IMR-90 (cell line): ENCODE data around the gene SRPRB. TPM values are rescaled to one million over a fixed set of nuclear protein-coding genes. Genes with fewer than 3 reads are reported as not detected.

ENCODE experiments used
- ATAC-seq: fragments of 200-7000 bp; cut with Tn5 transposase; 2 replicates; pipeline ENCODE4 v1.9.1; 2020; ENCODE audit warnings: low read depth, mild to moderate bottlenecking, moderate library complexity
- BruUV-seq: library from RNA; stranded (reverse); fragments of 400-500 nt; replicated peaks from 2 replicates; lab custom pipeline; 2021; lab: Mats Ljungman, UMichigan
- CTCF ChIA-PET: fragments of 300-600 bp; formaldehyde crosslinking; extraction: SDS; loops from one replicate; lab custom pipeline; 2021; ENCODE audit warnings: antibody characterized with exemption; lab: Yijun Ruan, JAX
- POLR2A ChIA-PET: fragments of 300-600 bp; sonication (Branson Sonifier 250); formaldehyde crosslinking; loops from one replicate; lab custom pipeline; 2022; ENCODE audit warnings: antibody characterized with exemption; ENCODE audit not compliant: unreplicated experiment; lab: Charles Lee
- DNase-seq: peaks from one replicate; pipeline ENCODE4 v3.0.0; 2013
- H2AFZ ChIP-seq: replicated peaks from 2 replicates; pipeline ENCODE3; 2013; ENCODE audit warnings: low read length, mild to moderate bottlenecking; ENCODE audit not compliant: poor library complexity
- H2AK5ac ChIP-seq: 2 replicates; pipeline ENCODE4 v1.6.1; 2013; ENCODE audit warnings: low read depth, low read length, inconsistent platforms
- H2AK9ac ChIP-seq: replicated peaks from 2 replicates; pipeline ENCODE3; 2013; ENCODE audit warnings: mild to moderate bottlenecking, low read depth, low read length, moderate library complexity; ENCODE audit not compliant: poor library complexity
- H2BK120ac ChIP-seq: 2 replicates; pipeline ENCODE4 v1.6.1; 2013; ENCODE audit warnings: low read depth, low read length, inconsistent platforms
- H2BK15ac ChIP-seq: 3 replicates; pipeline ENCODE4 v1.6.1; 2013; ENCODE audit warnings: low read depth, low read length, inconsistent platforms
- H2BK20ac ChIP-seq: 2 replicates; pipeline ENCODE4 v1.6.1; 2013; ENCODE audit warnings: low read depth, mild to moderate bottlenecking, inconsistent platforms, low read length, moderate library complexity
- H2BK5ac ChIP-seq: 2 replicates; pipeline ENCODE4 v1.6.1; 2013; ENCODE audit warnings: mild to moderate bottlenecking, low read depth, low read length, inconsistent platforms; ENCODE audit not compliant: poor library complexity, severe bottlenecking
- H3K14ac ChIP-seq: replicated peaks from 2 replicates; pipeline ENCODE4 v1.6.1; 2013; ENCODE audit warnings: low read depth, low read length, inconsistent platforms
- H3K18ac ChIP-seq: 2 replicates; pipeline ENCODE4 v1.6.1; 2013; ENCODE audit warnings: low read depth, low read length, control low read depth
- H3K23ac ChIP-seq: 2 replicates; pipeline ENCODE4 v1.6.1; 2013; ENCODE audit warnings: low read depth, low read length, inconsistent platforms
- H3K27ac ChIP-seq: 2 replicates; pipeline ENCODE4 v1.5.1; 2013; ENCODE audit warnings: mild to moderate bottlenecking, control low read depth, low read length; ENCODE audit not compliant: insufficient read depth
- H3K27me3 ChIP-seq: 2 replicates; pipeline ENCODE4 v1.6.1; 2013; ENCODE audit warnings: low read length; ENCODE audit not compliant: control insufficient read depth, insufficient read depth
- H3K36me3 ChIP-seq: 2 replicates; pipeline ENCODE4 v1.6.1; 2013; ENCODE audit warnings: low read length, mixed read lengths; ENCODE audit not compliant: control insufficient read depth, insufficient read depth
- H3K4ac ChIP-seq: 2 replicates; pipeline ENCODE4 v1.6.1; 2013; ENCODE audit warnings: low read depth, low read length, inconsistent platforms
- H3K4me1 ChIP-seq: 2 replicates; pipeline ENCODE4 v1.6.1; 2013; ENCODE audit warnings: low read length, mixed read lengths; ENCODE audit not compliant: control insufficient read depth, insufficient read depth
- H3K4me2 ChIP-seq: 2 replicates; pipeline ENCODE4 v1.6.1; 2013; ENCODE audit warnings: low read depth, mild to moderate bottlenecking, control low read depth, low read length, moderate library complexity
- H3K4me3 ChIP-seq: 2 replicates; pipeline ENCODE4 v1.5.1; 2013; ENCODE audit warnings: low read depth, mild to moderate bottlenecking, control low read depth, low read length, moderate library complexity; ENCODE audit not compliant: insufficient read depth
- H3K56ac ChIP-seq: 2 replicates; pipeline ENCODE4 v1.6.1; 2013; ENCODE audit warnings: low read length, inconsistent platforms; ENCODE audit not compliant: insufficient read depth; ENCODE audit errors: extremely low read depth
- H3K79me1 ChIP-seq, 2 experiments: 2 replicates each; pipeline ENCODE4 v1.6.1; 2013; ENCODE audit warnings: low read length in 2 of 2, inconsistent platforms in 1 of 2, low read depth in 1 of 2
- H3K9ac ChIP-seq: 2 replicates; pipeline ENCODE4 v1.6.1; 2013; ENCODE audit warnings: low read depth, low read length, control low read depth
- H3K9me1 ChIP-seq: 2 replicates; pipeline ENCODE4 v1.6.1; 2013; ENCODE audit warnings: low read length, inconsistent platforms; ENCODE audit not compliant: insufficient read depth
- H3K9me3 ChIP-seq: 2 replicates; pipeline ENCODE4 v1.6.1; 2013; ENCODE audit warnings: low read length; ENCODE audit not compliant: control insufficient read depth, insufficient read depth
- H4K20me1 ChIP-seq: 2 replicates; pipeline ENCODE4 v1.6.1; 2013; ENCODE audit warnings: low read length, inconsistent platforms; ENCODE audit not compliant: insufficient read depth
- H4K5ac ChIP-seq: 2 replicates; pipeline ENCODE4 v1.6.1; 2013; ENCODE audit warnings: mild to moderate bottlenecking, low read depth, low read length, control low read depth
- H4K8ac ChIP-seq, 2 experiments: 2 replicates each; pipeline ENCODE4 v1.6.1; 2013; ENCODE audit warnings: low read depth in 2 of 2, low read length in 2 of 2, control low read depth in 1 of 2, inconsistent platforms in 1 of 2
- H4K91ac ChIP-seq: 2 replicates; pipeline ENCODE4 v1.6.1; 2013; ENCODE audit warnings: low read depth, low read length, inconsistent platforms; ENCODE audit not compliant: insufficient read depth
- BHLHE40 ChIP-seq: fragments of 150-350 bp; IDR thresholded peaks from 2 replicates; pipeline ENCODE4 v1.6.1; 2016; ENCODE audit warnings: mild to moderate bottlenecking, low read depth, low read length
- CEBPB ChIP-seq: IDR thresholded peaks from 2 replicates; pipeline ENCODE4 v1.6.1; 2012; ENCODE audit warnings: low read depth, low read length, improper control_type of control experiment
- CHD1 ChIP-seq: IDR thresholded peaks from 2 replicates; pipeline ENCODE4 v1.6.1; 2012; ENCODE audit warnings: low read depth, low read length, improper control_type of control experiment
- FOS ChIP-seq: fragments of 150-350 bp; IDR thresholded peaks from 2 replicates; pipeline ENCODE4 v1.6.1; 2016; ENCODE audit warnings: low read depth, low read length
- MAZ ChIP-seq: IDR thresholded peaks from 2 replicates; pipeline ENCODE4 v1.6.1; 2012; ENCODE audit warnings: low read depth, mild to moderate bottlenecking, low read length, improper control_type of control experiment, moderate library complexity, borderline replicate concordance
- MXI1 ChIP-seq: IDR thresholded peaks from 2 replicates; pipeline ENCODE4 v1.6.1; 2012; ENCODE audit warnings: low read depth, mild to moderate bottlenecking, low read length, moderate library complexity, borderline replicate concordance
- NFE2L2 ChIP-seq: fragments of 150-350 bp; IDR thresholded peaks from 2 replicates; pipeline ENCODE4 v1.6.1; 2016; ENCODE audit warnings: low read depth, mild to moderate bottlenecking, low read length
- POLR2A ChIP-seq: IDR thresholded peaks from 2 replicates; pipeline ENCODE4 v1.6.1; 2012; ENCODE audit warnings: mild to moderate bottlenecking, low read depth, low read length
- RAD21 ChIP-seq: IDR thresholded peaks from 2 replicates; pipeline ENCODE4 v1.6.1; 2012; ENCODE audit warnings: low read length, improper control_type of control experiment
- RCOR1 ChIP-seq: IDR thresholded peaks from 2 replicates; pipeline ENCODE4 v1.6.1; 2012; ENCODE audit warnings: mild to moderate bottlenecking, low read length, improper control_type of control experiment; ENCODE audit not compliant: insufficient replicate concordance
- SMC3 ChIP-seq: fragments of 150-350 bp; IDR thresholded peaks from 2 replicates; pipeline ENCODE4 v1.6.1; 2016; ENCODE audit warnings: low read depth, mild to moderate bottlenecking, antibody characterized with exemption, low read length, moderate library complexity
- WGBS, 2 experiments: methylation state at CpG; one replicate each; pipeline versions ENCODE4 v1.1.5 to v1.1.7; 2013; ENCODE audit warnings: missing lambda C conversion rate in 2 of 2; ENCODE audit not compliant: insufficient read length in 1 of 2; ENCODE audit errors: extremely low coverage in 2 of 2; 5-methylcytosine and 5-hydroxymethylcytosine counted together
- dilution Hi-C: fragments of 300-500 bp; cut with HindIII; formaldehyde crosslinking; loops from one replicate; pipeline ENCODE4 v1.14.3; 2018; ENCODE audit warnings: low sequenced_read_pairs; ENCODE audit not compliant: unreplicated experiment
- in situ Hi-C: fragments of 300-500 bp; cut with MboI; formaldehyde crosslinking; loops from 3 replicates; pipeline ENCODE4 v1.14.3; 2019; ENCODE audit warnings: low sequenced_read_pairs, inconsistent platforms, mixed read lengths
- intact Hi-C: fragments of 100-400 bp; cut with micrococcal nuclease; formaldehyde crosslinking; loops from 2 replicates; pipeline ENCODE4 v1.10.0; 2022
- polyA plus RNA-seq, 3 experiments: library from polyadenylated mRNA; depleted of rRNA; stranded (reverse); fragments of >200 nt; gene quantifications; 2 replicates each; pipeline ENCODE4 v1.2.3, GENCODE V29; 2012; ENCODE audit warnings: low replicate concordance in 1 of 3
- total RNA-seq: library from RNA; depleted of rRNA; stranded (reverse); fragments of >200 nt; gene quantifications from 2 replicates; pipeline ENCODE4 v1.2.3, GENCODE V29; 2012
- TF ChIP-seq, protein P1 (sequence below): conservative IDR thresholded peaks from 2 replicates; pipeline ENCODE4 v1.5.1; 2012; ENCODE audit warnings: mild to moderate bottlenecking, low read depth, low read length, improper control_type of control experiment
- TF ChIP-seq, protein P2 (sequence below): fragments of 150-350 bp; IDR thresholded peaks from 2 replicates; pipeline ENCODE4 v1.6.1; 2016; ENCODE audit warnings: low read depth, mild to moderate bottlenecking, low read length, moderate library complexity, borderline replicate concordance
- TF ChIP-seq, protein P3 (sequence below): fragments of 150-350 bp; IDR thresholded peaks from 2 replicates; pipeline ENCODE4 v1.6.1; 2017; ENCODE audit warnings: mild to moderate bottlenecking, antibody characterized with exemption, low read length, low read depth

SRPRB gene
- total and polyA plus RNA-seq, 2 of the 4 experiments (the other 2 are of a cell fraction): 28.8 to 131 TPM

GRCh38 chr3:133757701-133758567 is 47.7 kb upstream of the SRPRB start:
- H2AFZ ChIP-seq: no peak overlapping the region
- intact Hi-C loops: no loop called here
- no peak overlapping the region for H3K9ac ChIP-seq
- dilution Hi-C loops: no loop called here
- no peak overlapping the region for H4K91ac ChIP-seq
- no peak overlapping the region for H3K18ac ChIP-seq
- no peak overlapping the region for H3K4me2 ChIP-seq
- WGBS, 2 experiments: 40% methylated on average over 1 of the region's 6 CpGs; no CpG with 5 or more reads in 1 of the 2 experiments
- H3K36me3 ChIP-seq: no peaks in the 10 kb centered on the region
- no peak overlapping the region for H3K56ac ChIP-seq
- no peak overlapping the region for H3K4me3 ChIP-seq
- no peak overlapping the region for H4K8ac ChIP-seq
- H2BK15ac ChIP-seq: no peak overlapping the region
- POLR2A ChIA-PET: no interaction called here
- H3K79me1 ChIP-seq: no peaks in the 10 kb centered on the region
- TF ChIP-seq MXI1 (no peak), RCOR1 (no peak), POLR2A (no peak), BHLHE40 (no peak), NFE2L2 (no peak), CHD1 (no peak), MAZ (no peak), RAD21 (no peak), SMC3 (no peak), FOS (no peak), CEBPB (no peak)
- TF ChIP-seq, protein P1, sequence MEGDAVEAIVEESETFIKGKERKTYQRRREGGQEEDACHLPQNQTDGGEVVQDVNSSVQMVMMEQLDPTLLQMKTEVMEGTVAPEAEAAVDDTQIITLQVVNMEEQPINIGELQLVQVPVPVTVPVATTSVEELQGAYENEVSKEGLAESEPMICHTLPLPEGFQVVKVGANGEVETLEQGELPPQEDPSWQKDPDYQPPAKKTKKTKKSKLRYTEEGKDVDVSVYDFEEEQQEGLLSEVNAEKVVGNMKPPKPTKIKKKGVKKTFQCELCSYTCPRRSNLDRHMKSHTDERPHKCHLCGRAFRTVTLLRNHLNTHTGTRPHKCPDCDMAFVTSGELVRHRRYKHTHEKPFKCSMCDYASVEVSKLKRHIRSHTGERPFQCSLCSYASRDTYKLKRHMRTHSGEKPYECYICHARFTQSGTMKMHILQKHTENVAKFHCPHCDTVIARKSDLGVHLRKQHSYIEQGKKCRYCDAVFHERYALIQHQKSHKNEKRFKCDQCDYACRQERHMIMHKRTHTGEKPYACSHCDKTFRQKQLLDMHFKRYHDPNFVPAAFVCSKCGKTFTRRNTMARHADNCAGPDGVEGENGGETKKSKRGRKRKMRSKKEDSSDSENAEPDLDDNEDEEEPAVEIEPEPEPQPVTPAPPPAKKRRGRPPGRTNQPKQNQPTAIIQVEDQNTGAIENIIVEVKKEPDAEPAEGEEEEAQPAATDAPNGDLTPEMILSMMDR: no peak
- TF ChIP-seq, protein P2, sequence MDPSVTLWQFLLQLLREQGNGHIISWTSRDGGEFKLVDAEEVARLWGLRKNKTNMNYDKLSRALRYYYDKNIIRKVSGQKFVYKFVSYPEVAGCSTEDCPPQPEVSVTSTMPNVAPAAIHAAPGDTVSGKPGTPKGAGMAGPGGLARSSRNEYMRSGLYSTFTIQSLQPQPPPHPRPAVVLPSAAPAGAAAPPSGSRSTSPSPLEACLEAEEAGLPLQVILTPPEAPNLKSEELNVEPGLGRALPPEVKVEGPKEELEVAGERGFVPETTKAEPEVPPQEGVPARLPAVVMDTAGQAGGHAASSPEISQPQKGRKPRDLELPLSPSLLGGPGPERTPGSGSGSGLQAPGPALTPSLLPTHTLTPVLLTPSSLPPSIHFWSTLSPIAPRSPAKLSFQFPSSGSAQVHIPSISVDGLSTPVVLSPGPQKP: no peak
- TF ChIP-seq, protein P3, sequence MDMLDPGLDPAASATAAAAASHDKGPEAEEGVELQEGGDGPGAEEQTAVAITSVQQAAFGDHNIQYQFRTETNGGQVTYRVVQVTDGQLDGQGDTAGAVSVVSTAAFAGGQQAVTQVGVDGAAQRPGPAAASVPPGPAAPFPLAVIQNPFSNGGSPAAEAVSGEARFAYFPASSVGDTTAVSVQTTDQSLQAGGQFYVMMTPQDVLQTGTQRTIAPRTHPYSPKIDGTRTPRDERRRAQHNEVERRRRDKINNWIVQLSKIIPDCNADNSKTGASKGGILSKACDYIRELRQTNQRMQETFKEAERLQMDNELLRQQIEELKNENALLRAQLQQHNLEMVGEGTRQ: no peak
- peaks cover 12% of the 10 kb centered on the region for H3K27me3 ChIP-seq
- H2BK20ac ChIP-seq: no peak overlapping the region
- no peaks in the 10 kb centered on the region for H3K9me3 ChIP-seq
- no TSS peak for BruUV-seq
- CTCF ChIA-PET: no interaction called here
- DNase-seq (no peak), ATAC-seq (no peak)
- no peak overlapping the region for H2AK5ac ChIP-seq
- H4K20me1 ChIP-seq: no peaks in the 10 kb centered on the region
- no peak overlapping the region for H3K4ac ChIP-seq
- H3K4me1 ChIP-seq: no peaks in the 10 kb centered on the region
- H3K9me1 ChIP-seq: no peaks in the 10 kb centered on the region
- no peak overlapping the region for H2BK120ac ChIP-seq
- no peak overlapping the region for H3K23ac ChIP-seq
- H2AK9ac ChIP-seq: no peak overlapping the region
- no peak overlapping the region for H3K27ac ChIP-seq
- H4K5ac ChIP-seq: no peak overlapping the region
- H2BK5ac ChIP-seq: no peak overlapping the region
- H3K14ac ChIP-seq: no peak overlapping the region
- in situ Hi-C loops: no loop called here
